CD14-positive monocyte (primary cell): ENCODE results near the gene BIRC2. TPM values are rescaled to one million over a fixed set of nuclear protein-coding genes. Genes with fewer than 3 reads are reported as not detected.

Source experiments
- DNase-seq, 3 donors: peaks; one replicate each; pipeline ENCODE4 v3.0.0-alpha.2; 2011 to 2022
- H2AFZ ChIP-seq: 2 replicates; pipeline ENCODE4 v1.6.0; 2012; ENCODE audit warnings: mild to moderate bottlenecking, low read depth, low read length, inconsistent platforms; ENCODE audit not compliant: insufficient read depth, poor library complexity, severe bottlenecking
- H3K27ac ChIP-seq, 2 donors: 1 replicate in 1 of 2; 2 replicates in 1 of 2; pipeline ENCODE4 v1.5.1; 2012 to 2013; ENCODE audit warnings: low read length in 2 of 2, control low read depth in 1 of 2, inconsistent platforms in 1 of 2, low read depth in 1 of 2, mild to moderate bottlenecking in 1 of 2
- H3K27me3 ChIP-seq, 2 donors: one replicate each; pipeline versions ENCODE4 v1.6.0 to v1.6.1; 2011 to 2013; ENCODE audit warnings: low read length in 2 of 2; ENCODE audit not compliant: control insufficient read depth in 2 of 2, insufficient read depth in 2 of 2
- H3K36me3 ChIP-seq, 2 donors: replicated peaks in 1 of 2; 1 replicate in 1 of 2; 2 replicates in 1 of 2; pipeline versions ENCODE4 v1.5.1 to v1.6.1; 2012 to 2013; ENCODE audit warnings: low read length in 2 of 2, control low read depth in 1 of 2, inconsistent platforms in 1 of 2, mild to moderate bottlenecking in 1 of 2; ENCODE audit not compliant: insufficient read depth in 2 of 2, control insufficient read depth in 1 of 2
- H3K4me1 ChIP-seq, 2 donors: 1 replicate in 1 of 2; 2 replicates in 1 of 2; pipeline versions ENCODE4 v1.5.1 to v1.6.1; 2012 to 2013; ENCODE audit warnings: low read length in 2 of 2, control low read depth in 1 of 2, inconsistent platforms in 1 of 2, mild to moderate bottlenecking in 1 of 2, moderate library complexity in 1 of 2; ENCODE audit not compliant: insufficient read depth in 2 of 2, control insufficient read depth in 1 of 2
- H3K4me2 ChIP-seq: replicated peaks from 2 replicates; pipeline ENCODE3; 2012; ENCODE audit warnings: low read length, moderate library complexity, mild to moderate bottlenecking; ENCODE audit not compliant: poor library complexity, severe bottlenecking; ENCODE audit errors: extremely low read depth
- H3K4me3 ChIP-seq, 3 experiments: fragments of 200-600 bp in 1 of 3; sonication (generic) in 1 of 3; replicated peaks in 1 of 3; 1 replicate in 2 of 3; 2 replicates in 1 of 3; pipeline ENCODE4 v1.5.1; 2011 to 2013; ENCODE audit warnings: low read length in 3 of 3, mild to moderate bottlenecking in 3 of 3, control low read depth in 2 of 3, low read depth in 2 of 3, inconsistent platforms in 1 of 3, moderate library complexity in 1 of 3
- H3K79me2 ChIP-seq: 2 replicates; pipeline ENCODE4 v1.6.0; 2012; ENCODE audit warnings: mild to moderate bottlenecking, control low read depth, inconsistent platforms, low read length, moderate library complexity; ENCODE audit not compliant: insufficient read depth
- H3K9ac ChIP-seq: 2 replicates; pipeline ENCODE4 v1.6.0; 2017; ENCODE audit warnings: low read length, mild to moderate bottlenecking; ENCODE audit not compliant: insufficient read depth, poor library complexity, severe bottlenecking
- H3K9me3 ChIP-seq, 2 donors: replicated peaks in 1 of 2; 1 replicate in 1 of 2; 2 replicates in 1 of 2; pipeline versions ENCODE4 v1.5.1 to v1.6.1; 2012 to 2013; ENCODE audit warnings: low read length in 2 of 2, control low read depth in 1 of 2; ENCODE audit not compliant: control insufficient read depth in 1 of 2, insufficient read depth in 1 of 2
- H4K20me1 ChIP-seq: 2 replicates; pipeline ENCODE4 v1.6.0; 2012; ENCODE audit warnings: mild to moderate bottlenecking, low read length, control low read depth, moderate library complexity; ENCODE audit not compliant: insufficient read depth
- H3K27ac Mint-ChIP-seq, 7 donors: one replicate each; pipeline ENCODE4 v1.8.0; 2020; ENCODE audit warnings: mild to moderate bottlenecking in 7 of 7, mixed read lengths in 7 of 7, moderate library complexity in 6 of 7, inconsistent platforms in 2 of 7
- H3K27me3 Mint-ChIP-seq, 3 donors: one replicate each; pipeline ENCODE4 v1.8.0; 2021 to 2022; ENCODE audit warnings: low read depth in 3 of 3, mild to moderate bottlenecking in 3 of 3, mixed read lengths in 3 of 3, moderate library complexity in 3 of 3, inconsistent platforms in 1 of 3
- H3K36me3 Mint-ChIP-seq, 2 donors: one replicate each; pipeline ENCODE4 v1.8.0; 2020; ENCODE audit warnings: mixed read lengths in 2 of 2, inconsistent platforms in 1 of 2, mild to moderate bottlenecking in 1 of 2
- H3K4me1 Mint-ChIP-seq: one replicate; pipeline ENCODE4 v1.8.0; 2020; ENCODE audit warnings: mild to moderate bottlenecking, mixed read lengths
- H3K4me3 Mint-ChIP-seq, 2 donors: one replicate each; pipeline ENCODE4 v1.8.0; 2020; ENCODE audit warnings: mild to moderate bottlenecking in 2 of 2, mixed read lengths in 2 of 2, moderate library complexity in 1 of 2
- H3K9me3 Mint-ChIP-seq, 7 donors: one replicate each; pipeline ENCODE4 v1.8.0; 2020 to 2022; ENCODE audit warnings: mixed read lengths in 7 of 7, mild to moderate bottlenecking in 6 of 7, moderate library complexity in 6 of 7, inconsistent platforms in 2 of 7
- CTCF ChIP-seq: fragments of 200-600 bp; IDR thresholded peaks from one replicate; pipeline ENCODE4 v1.8.0; 2022; ENCODE audit warnings: antibody characterized with exemption, mild to moderate bottlenecking
- WGBS: methylation state at CpG from one replicate; pipeline ENCODE4 v1.1.5; 2013; ENCODE audit warnings: missing lambda C conversion rate; ENCODE audit not compliant: insufficient coverage; 5-methylcytosine and 5-hydroxymethylcytosine counted together
- intact Hi-C, 2 donors: fragments of 100-400 bp; cut with micrococcal nuclease; formaldehyde crosslinking; loops; one replicate each; pipeline versions ENCODE4 v1.15.0 to v1.15.1; 2023
- polyA plus RNA-seq, 3 donors: library from polyadenylated mRNA; depleted of rRNA in 1 of 3; unstranded in 2 of 3; stranded (reverse) in 1 of 3; fragments of 300-500 nt in 2 of 3; fragments of >200 nt in 1 of 3; fragmentation: Illumina TruSeq in 2 of 3; gene quantifications; 1 replicate in 2 of 3; 2 replicates in 1 of 3; pipeline ENCODE4 v1.2.3, GENCODE V29; 2012 to 2021

Gene BIRC2
- polyA plus RNA-seq, 3 donors = 25.3 to 54.7 (median 50.2) TPM

DNA sequence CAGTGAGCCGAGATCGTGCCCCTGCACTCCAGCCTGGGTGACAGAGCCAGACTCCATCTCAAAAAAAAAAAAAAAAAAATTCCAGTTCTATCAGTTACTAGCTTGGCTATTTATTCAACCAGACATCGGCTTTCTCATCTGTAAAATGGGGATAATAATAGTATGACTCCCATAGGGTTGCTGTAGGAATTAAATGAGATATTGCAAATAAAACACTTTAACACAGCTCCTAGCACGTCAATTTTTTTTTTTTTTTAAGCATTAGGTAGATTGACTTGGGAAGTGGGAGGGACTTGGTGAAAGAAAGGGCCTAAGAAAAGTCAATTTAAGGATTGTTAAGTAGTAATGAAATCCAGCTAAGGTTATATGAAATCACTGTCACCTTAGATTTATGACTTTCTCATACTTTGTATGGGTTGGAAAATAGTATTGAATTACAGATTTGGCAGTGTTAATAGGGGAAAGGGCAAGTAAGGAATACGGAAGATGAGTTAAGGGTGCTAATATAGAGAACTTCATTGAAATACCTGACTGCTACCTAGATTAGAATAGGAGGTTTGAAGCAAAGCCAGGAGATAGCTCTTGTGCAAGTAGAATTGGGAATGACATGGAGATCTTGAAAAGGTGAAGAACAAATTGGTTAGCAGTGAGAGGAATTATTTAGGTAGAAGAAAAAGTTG is 28.8 kb downstream of the BIRC2 start:
- no peak overlapping the region for H3K4me3 ChIP-seq
- Mint-ChIP-seq H3K9me3 (peaks cover 0 to 1% (median 0%) of the 10 kb centered on the region in 7 donors), H3K36me3 (peaks cover 59 to 72% of the 10 kb centered on the region in 2 donors), H3K4me1 (peaks cover 2% of the 10 kb centered on the region), H3K4me3 (no peak overlapping the region), H3K27me3 (peaks cover 0 to 2% (median 0%) of the 10 kb centered on the region in 3 donors), H3K27ac (peak overlapping the region in 1 of 7 donors; percentile 3)
- no peak overlapping the region for H3K9ac ChIP-seq
- no peak overlapping the region for H3K27ac ChIP-seq
- H3K36me3 ChIP-seq = peaks cover 42 to 62% of the 10 kb centered on the region in 2 donors
- no peak for DNase-seq
- intact Hi-C loops = no loop called here
- no peak overlapping the region for H3K4me2 ChIP-seq
- H3K79me2 ChIP-seq = peaks cover 6% of the 10 kb centered on the region
- H3K27me3 ChIP-seq = no peaks in the 10 kb centered on the region
- H3K4me1 ChIP-seq = no peaks in the 10 kb centered on the region
- H3K9me3 ChIP-seq = no peaks in the 10 kb centered on the region
- TF ChIP-seq CTCF = no peak
- peaks cover 28% of the 10 kb centered on the region for H4K20me1 ChIP-seq
- whole genome bisulfite sequencing = 100% methylated on average over 1 of the region's 5 CpGs
- no peak overlapping the region for H2AFZ ChIP-seq

- TF ChIP-seq CTCF = no peak
- no peak overlapping the region for H3K9ac ChIP-seq
- no peak overlapping the region for H3K27ac Mint-ChIP-seq
- no peaks in the 10 kb centered on the region for H3K9me3 ChIP-seq
- no peak for DNase-seq
- no peak overlapping the region for H3K4me2 ChIP-seq
- no peaks in the 10 kb centered on the region for H3K4me1 ChIP-seq
- H4K20me1 ChIP-seq = peaks cover 28% of the 10 kb centered on the region
- H3K36me3 ChIP-seq = peaks cover 51 to 79% of the 10 kb centered on the region in 2 donors
- H3K27me3 ChIP-seq = no peaks in the 10 kb centered on the region
- H3K9me3 Mint-ChIP-seq = no peaks in the 10 kb centered on the region
- no peak overlapping the region for H3K4me3 Mint-ChIP-seq
- H2AFZ ChIP-seq = no peak overlapping the region
- H3K79me2 ChIP-seq = peaks cover 6% of the 10 kb centered on the region
- intact Hi-C loops = no loop called here
- H3K27ac ChIP-seq = no peak overlapping the region
- H3K36me3 Mint-ChIP-seq = peaks cover 64 to 81% of the 10 kb centered on the region in 2 donors
- no peak overlapping the region for H3K4me3 ChIP-seq
- H3K27me3 Mint-ChIP-seq = peaks cover 0 to 2% (median 0%) of the 10 kb centered on the region in 3 donors
- H3K4me1 Mint-ChIP-seq = no peaks in the 10 kb centered on the region
- no CpG with 5 or more reads among the region's 2 CpGs for WGBS
Observed at GRCh38 chr11:102377891-102378290, 30.9 kb downstream of the BIRC2 start.
